Neuron (in vitro differentiated cells): Measurements from ENCODE around the gene C12orf57.

Experiments used
- H2AFZ ChIP-seq: one replicate; pipeline ENCODE4 v1.6.1; 2013; ENCODE audit warnings: low read depth, mild to moderate bottlenecking, inconsistent platforms, low read length, moderate library complexity
- H3K27me3 ChIP-seq: one replicate; pipeline ENCODE4 v1.6.1; 2013; ENCODE audit warnings: low read length; ENCODE audit not compliant: insufficient read depth
- H3K36me3 ChIP-seq: one replicate; pipeline ENCODE4 v1.6.1; 2013; ENCODE audit warnings: low read length; ENCODE audit not compliant: insufficient read depth
- H3K4me1 ChIP-seq: one replicate; pipeline ENCODE4 v1.6.1; 2013; ENCODE audit warnings: low read length; ENCODE audit not compliant: insufficient read depth
- H3K4me3 ChIP-seq: 2 replicates; pipeline ENCODE4 v1.5.1; 2013; ENCODE audit warnings: mild to moderate bottlenecking, low read length, moderate library complexity
- H3K9me3 ChIP-seq: one replicate; pipeline ENCODE4 v1.6.1; 2013; ENCODE audit warnings: low read length

Gene C12orf57

GRCh38 chr12:6925239-6925539, 18.6 kb upstream of the C12orf57 start:
- no peaks in the 10 kb centered on the region for H3K9me3 ChIP-seq

GRCh38 chr12:6925540-6926279, 18.1 kb upstream of the C12orf57 start:
- peak overlapping the region; percentile 42 for H3K4me3 ChIP-seq
- no peak overlapping the region for H2AFZ ChIP-seq
- no peaks in the 10 kb centered on the region for H3K27me3 ChIP-seq
- peaks cover 58% of the 10 kb centered on the region for H3K4me1 ChIP-seq
- peaks cover 6% of the 10 kb centered on the region for H3K36me3 ChIP-seq
- H3K9me3 ChIP-seq, result no peaks in the 10 kb centered on the region

More at GRCh38 chr12:6925239-6925539, 18.6 kb upstream of the C12orf57 start:
- no peak overlapping the region for H2AFZ ChIP-seq
- H3K4me1 ChIP-seq, result peaks cover 57% of the 10 kb centered on the region
- peaks cover 6% of the 10 kb centered on the region for H3K36me3 ChIP-seq
- H3K4me3 ChIP-seq, result peak overlapping the region; percentile 42
- no peaks in the 10 kb centered on the region for H3K27me3 ChIP-seq

- no peaks in the 10 kb centered on the region for H3K36me3 ChIP-seq
- H3K4me1 ChIP-seq, result peaks cover 58% of the 10 kb centered on the region
- H3K27me3 ChIP-seq, result no peaks in the 10 kb centered on the region
- H3K4me3 ChIP-seq, result peak within 1 kb of the TSS; percentile 94
- peak within 1 kb of the TSS; percentile 68 for H2AFZ ChIP-seq
- no peaks in the 10 kb centered on the region for H3K9me3 ChIP-seq
These were observed 16.3 kb upstream of the C12orf57 start, which contains the start of gene ATN1 for GRCh38 chr12:6927379-6928021. TSS of gene ATN1 (plus strand) at chr12:6927959. CDS start at chr12:6934002, 6,043 bp downstream.

- no peaks in the 10 kb centered on the region for H3K9me3 ChIP-seq
- H2AFZ ChIP-seq, result no peak overlapping the region
- peak overlapping the region; percentile 94 for H3K4me3 ChIP-seq
- H3K27me3 ChIP-seq, result no peaks in the 10 kb centered on the region
- H3K36me3 ChIP-seq, result peaks cover 5% of the 10 kb centered on the region
- peaks cover 53% of the 10 kb centered on the region for H3K4me1 ChIP-seq
These were observed 15.7 kb upstream of the C12orf57 start for GRCh38 chr12:6928022-6928702.

- peaks cover 46% of the 10 kb centered on the region for H3K4me1 ChIP-seq
These were observed 15.0 kb upstream of the C12orf57 start for GRCh38 chr12:6928703-6929407.

GRCh38 chr12:6929466-6930452, 14.1 kb upstream of the C12orf57 start:
- Histone ChIP-seq H3K4me3 (peak overlapping the region; percentile 94), H3K27me3 (no peaks in the 10 kb centered on the region), H3K36me3 (peaks cover 20% of the 10 kb centered on the region), H3K9me3 (no peaks in the 10 kb centered on the region), H2AFZ (no peak overlapping the region), H3K4me1 (peaks cover 39% of the 10 kb centered on the region)

More at GRCh38 chr12:6928703-6929407, 15.0 kb upstream of the C12orf57 start:
- H3K4me3 ChIP-seq, result peak overlapping the region; percentile 94
- H3K27me3 ChIP-seq, result no peaks in the 10 kb centered on the region
- H3K9me3 ChIP-seq, result no peaks in the 10 kb centered on the region
- H2AFZ ChIP-seq, result no peak overlapping the region
- peaks cover 11% of the 10 kb centered on the region for H3K36me3 ChIP-seq

- Histone ChIP-seq H3K9me3 (no peaks in the 10 kb centered on the region), H3K4me1 (peaks cover 22% of the 10 kb centered on the region), H2AFZ (no peak overlapping the region), H3K27me3 (no peaks in the 10 kb centered on the region), H3K4me3 (no peak overlapping the region), H3K36me3 (peaks cover 42% of the 10 kb centered on the region)
These were observed 11.1 kb upstream of the C12orf57 start for GRCh38 chr12:6932766-6933165.

- Histone ChIP-seq H3K36me3 (peaks cover 53% of the 10 kb centered on the region), H3K4me3 (no peak overlapping the region), H3K9me3 (no peaks in the 10 kb centered on the region), H2AFZ (no peak overlapping the region), H3K27me3 (no peaks in the 10 kb centered on the region), H3K4me1 (peaks cover 26% of the 10 kb centered on the region)
These were observed 9.7 kb upstream of the C12orf57 start for GRCh38 chr12:6934110-6934509.

- Histone ChIP-seq H2AFZ (no peak overlapping the region), H3K4me1 (peaks cover 14% of the 10 kb centered on the region), H3K4me3 (no peak overlapping the region), H3K9me3 (no peaks in the 10 kb centered on the region), H3K36me3 (peaks cover 59% of the 10 kb centered on the region), H3K27me3 (no peaks in the 10 kb centered on the region)
These were observed 8.2 kb upstream of the C12orf57 start for GRCh38 chr12:6935371-6936193.

- peaks cover 14% of the 10 kb centered on the region for H3K4me1 ChIP-seq
These were observed 7.6 kb upstream of the C12orf57 start for GRCh38 chr12:6936194-6936635.

GRCh38 chr12:6936636-6937480, 7.0 kb upstream of the C12orf57 start:
- Histone ChIP-seq H2AFZ (no peak overlapping the region), H3K4me3 (no peak overlapping the region), H3K4me1 (peaks cover 14% of the 10 kb centered on the region), H3K36me3 (peaks cover 71% of the 10 kb centered on the region), H3K27me3 (no peaks in the 10 kb centered on the region), H3K9me3 (no peaks in the 10 kb centered on the region)

More at GRCh38 chr12:6936194-6936635, 7.6 kb upstream of the C12orf57 start:
- no peaks in the 10 kb centered on the region for H3K27me3 ChIP-seq
- peaks cover 65% of the 10 kb centered on the region for H3K36me3 ChIP-seq
- no peak overlapping the region for H2AFZ ChIP-seq
- H3K4me3 ChIP-seq, result no peak overlapping the region
- no peaks in the 10 kb centered on the region for H3K9me3 ChIP-seq
